Measurements from ENCODE around the gene C4orf51.

GRCh38 chr4:145679520-145679919, 426 bp upstream of the C4orf51 start:
- TF ChIP-seq CTCF (conservative IDR thresholded peaks at IDR 0.05) (no peak), ZFX (IDR thresholded peaks at IDR 0.05) (no peak)

All from C4-2B (cell line).